Stimulated activated CD4-positive, alpha-beta T cell treated with anti-CD3 and anti-CD28 coated beads, Interleukin-2, amount 100 ng/mL, for 24 hours (primary cell): ENCODE measurements around the gene FAM131B.

ENCODE experiments used
- DNase-seq, 2 donors: peaks; one replicate each; pipeline ENCODE4 v3.0.0-alpha.2; 2020

The FAM131B gene

DNA sequence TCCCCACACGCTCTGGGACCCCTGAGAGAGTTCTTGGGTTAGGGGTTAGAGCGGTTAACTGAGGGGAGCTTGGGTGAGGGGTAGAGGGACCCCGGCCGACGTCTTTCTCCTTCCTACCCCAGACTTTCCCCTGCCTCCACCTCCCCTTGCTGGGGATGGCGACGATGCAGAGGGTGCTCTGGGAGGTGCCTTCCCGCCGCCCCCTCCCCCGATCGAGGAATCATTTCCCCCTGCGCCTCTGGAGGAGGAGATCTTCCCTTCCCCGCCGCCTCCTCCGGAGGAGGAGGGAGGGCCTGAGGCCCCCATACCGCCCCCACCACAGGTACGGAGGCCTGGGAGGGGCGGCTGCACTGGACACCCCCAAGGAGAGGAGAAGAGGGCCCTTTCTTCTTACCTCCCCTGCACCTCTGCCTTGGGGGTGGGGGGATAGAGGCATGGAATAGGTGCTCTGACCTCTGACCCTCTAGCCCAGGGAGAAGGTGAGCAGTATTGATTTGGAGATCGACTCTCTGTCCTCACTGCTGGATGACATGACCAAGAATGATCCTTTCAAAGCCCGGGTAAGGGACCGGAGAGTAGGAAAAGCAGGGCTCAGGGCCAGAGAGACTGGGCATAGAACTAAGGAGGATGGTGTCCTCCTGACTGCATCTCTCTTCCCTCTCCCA is 19.7 kb upstream of the FAM131B start:
- no peak for DNase-seq

DNA sequence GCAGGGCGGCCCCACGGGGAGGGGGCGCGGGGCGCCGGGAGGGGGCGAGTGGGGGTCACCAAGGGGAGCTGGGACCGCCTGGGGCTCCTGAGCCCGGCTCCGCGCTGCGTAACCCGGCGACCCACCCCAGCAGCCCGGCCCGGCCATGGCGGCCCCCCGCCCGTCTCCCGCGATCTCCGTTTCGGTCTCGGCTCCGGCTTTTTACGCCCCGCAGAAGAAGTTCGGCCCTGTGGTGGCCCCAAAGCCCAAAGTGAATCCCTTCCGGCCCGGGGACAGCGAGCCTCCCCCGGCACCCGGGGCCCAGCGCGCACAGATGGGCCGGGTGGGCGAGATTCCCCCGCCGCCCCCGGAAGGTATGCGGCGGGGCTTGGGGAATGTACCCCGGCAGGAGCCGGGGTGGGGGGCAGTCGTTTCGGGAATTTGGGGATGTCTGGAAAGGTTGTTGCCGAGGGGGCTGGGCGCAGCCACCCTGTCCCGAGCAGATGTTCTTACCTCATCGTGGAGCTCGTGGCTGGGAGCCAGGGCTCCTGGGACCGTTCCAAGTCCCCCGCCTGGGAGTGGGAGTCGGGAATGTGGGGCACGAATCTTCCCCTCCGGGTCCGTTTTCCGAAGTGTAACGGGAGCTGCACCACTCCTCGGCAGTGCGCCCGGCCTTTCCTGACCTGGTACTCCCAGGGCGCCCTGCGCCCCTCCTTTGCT is 19.1 kb upstream of the FAM131B start:
- DNase-seq = peak in 1 of 2 donors; percentile 35

DNA sequence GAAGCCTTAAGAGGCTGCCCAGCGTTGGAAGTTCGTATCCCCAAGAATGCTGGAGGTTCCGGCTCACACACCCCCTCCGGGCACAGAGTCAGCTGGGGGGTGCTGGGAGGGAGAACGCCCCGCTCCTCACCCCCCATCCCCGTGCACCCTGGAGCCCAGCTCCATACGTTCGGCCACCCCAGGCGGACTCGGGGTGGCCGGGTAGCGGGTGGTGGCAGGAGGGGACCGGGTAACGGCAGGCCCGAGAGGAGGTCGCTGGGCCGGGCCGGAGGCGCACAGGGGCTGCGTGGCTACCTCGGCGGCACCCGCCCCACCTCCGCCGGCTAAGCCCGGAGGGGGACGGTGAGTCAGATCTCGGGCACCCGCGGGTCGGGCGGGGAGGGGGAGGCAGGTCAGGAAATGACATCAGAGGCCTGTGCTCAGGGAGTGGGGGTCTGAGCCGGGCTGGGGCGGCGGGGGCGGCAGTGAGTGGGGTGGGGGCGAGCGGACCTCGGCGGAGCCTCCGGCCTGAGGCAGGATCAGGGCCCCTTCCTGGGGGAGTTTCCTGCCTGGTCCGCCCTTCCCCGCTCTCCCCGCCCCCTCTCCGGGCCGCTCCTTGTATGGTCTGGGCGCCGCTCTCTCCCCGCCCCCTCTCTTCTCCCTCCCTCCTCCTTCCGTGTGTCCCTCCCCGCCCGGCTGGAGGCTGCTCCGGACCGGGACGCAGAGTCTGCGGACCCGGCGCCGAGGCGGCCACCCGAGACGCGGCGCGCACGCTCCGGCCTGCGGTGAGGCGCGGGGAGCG is 18.3 kb upstream of the FAM131B start, which contains the start of gene ZYX:
Gene ZYX, plus strand, starts transcription at position 700 of the 781 bp plus-strand sequence. CDS start 227 bp downstream, outside the sequence.
- DNase-seq = peak; percentile 86 to 91

DNA sequence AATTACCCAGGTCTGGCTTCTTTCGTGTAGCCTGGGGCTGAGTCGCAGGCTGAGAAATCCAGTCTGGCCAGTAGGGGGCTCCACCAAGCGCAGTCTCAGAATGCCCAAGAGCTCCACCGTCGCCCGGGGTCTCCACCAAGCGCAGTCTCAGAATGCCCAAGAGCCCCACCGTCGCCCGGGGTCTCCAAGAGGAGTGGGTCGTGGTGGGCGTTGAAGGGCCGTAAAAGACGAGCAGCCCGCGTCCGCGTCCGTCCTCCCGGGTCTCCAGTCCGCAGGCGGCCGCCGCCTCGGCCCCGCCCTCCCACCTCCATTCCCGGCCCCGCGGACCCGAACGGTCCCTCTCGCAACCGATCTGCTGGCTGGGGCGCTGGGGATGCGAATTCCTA is 17.7 kb upstream of the FAM131B start:
- DNase-seq = peak; percentile 90 to 91

DNA sequence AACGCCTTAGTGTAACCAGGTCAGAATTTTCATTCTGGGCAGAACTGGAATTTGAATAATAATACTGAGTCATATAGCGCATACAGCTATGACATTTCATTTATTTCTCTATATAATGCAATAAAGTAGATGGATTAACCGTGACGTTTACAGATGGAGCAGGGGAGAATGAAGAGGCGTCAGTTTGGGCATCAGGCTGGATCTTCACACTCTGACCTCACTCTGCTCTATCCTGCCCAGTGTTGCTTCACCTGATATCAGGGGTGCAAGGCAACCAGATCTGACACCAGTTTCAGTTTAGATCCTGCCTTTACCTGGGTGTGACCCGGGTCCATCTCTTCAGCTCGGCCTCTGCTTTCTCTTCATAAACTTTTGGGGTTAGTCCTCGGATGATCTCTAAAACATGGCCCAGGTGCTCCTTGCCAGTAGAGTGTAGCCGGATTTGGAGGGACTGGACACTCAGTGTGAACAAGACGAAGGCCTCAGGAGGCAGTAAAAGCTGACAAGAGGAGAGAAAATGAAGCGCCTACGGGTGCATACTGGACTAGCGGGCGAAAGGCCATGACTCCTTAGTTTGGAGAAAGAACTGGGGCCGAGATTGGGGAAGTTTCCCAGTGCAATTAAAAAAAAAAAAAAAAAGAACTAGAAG is 17.2 kb upstream of the FAM131B start:
- no peak for DNase-seq

DNA sequence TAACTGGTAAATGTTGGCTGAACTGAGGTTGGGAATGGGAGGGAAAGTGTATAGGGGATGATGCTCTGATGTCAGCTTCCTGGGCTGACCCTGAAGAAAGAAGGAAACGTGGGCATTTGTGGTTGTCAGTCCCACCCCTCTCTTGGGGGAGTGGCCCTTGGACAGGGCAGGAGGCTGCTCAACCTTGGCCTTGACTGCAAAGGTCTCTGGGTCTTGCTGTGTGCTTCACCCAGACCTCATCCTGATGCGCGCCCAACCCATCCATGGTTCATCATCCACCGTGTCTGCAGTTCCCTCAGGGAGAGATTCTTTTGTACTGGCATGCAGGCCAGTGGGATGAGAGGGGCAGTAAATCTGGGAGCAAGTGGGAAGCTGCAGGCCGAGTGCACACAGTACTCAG is 13.9 kb upstream of the FAM131B start:
- DNase-seq = no peak

DNA sequence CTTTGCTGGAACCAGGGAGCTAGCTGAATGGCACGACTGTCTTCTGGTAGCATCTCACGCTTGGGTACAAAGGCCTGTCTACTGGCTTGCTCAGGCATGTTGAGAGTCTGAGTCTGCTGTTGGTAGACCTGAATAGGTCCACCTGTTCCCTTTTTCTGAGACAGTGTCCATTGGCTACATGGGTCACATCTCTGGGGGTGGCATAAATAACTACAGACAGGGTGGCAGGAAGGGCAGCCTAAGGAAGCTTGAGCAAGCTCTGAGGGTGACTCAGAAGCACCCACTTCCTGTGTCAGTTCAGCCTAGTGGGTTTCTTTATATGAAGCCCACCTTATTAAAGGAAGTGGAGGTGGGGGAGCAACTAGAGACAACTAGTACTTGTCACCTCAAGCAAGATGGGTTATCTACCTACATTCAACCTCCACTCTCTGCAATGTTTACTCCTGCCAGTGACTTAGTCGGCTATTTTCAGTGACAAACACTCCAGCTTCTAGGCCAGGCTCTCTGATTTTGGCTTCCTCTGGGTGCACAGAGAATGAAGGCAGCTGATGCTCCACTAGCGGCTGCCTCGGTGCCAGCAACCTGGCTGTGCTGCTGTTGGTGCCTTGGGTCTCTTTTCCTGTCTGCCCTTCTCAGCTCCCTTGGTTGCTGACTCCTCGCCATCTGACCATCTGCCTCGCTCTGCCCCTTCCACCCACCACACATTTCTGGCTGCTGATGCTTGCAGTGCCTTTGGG is 13.0 kb upstream of the FAM131B start:
- DNase-seq = no peak

DNA sequence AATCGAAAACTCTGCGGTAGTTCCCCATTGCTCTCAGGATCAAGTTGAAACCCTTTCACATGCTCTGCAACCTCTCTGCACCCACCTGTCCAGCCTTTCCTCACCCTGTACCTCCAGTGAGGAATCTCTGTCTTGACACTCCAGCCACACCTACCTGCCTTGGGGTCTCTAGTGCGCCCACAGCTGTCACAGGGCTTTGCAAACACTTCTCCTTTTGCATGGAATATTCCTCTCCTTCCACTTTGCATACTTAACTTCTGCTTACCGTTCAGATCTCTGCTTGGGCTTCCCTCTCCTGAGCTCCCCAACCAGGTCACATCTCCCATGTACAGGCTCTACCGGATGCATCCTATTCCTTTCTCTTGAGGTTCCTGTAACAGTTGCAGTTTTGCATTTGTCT is 12.0 kb upstream of the FAM131B start:
- DNase-seq = no peak

DNA sequence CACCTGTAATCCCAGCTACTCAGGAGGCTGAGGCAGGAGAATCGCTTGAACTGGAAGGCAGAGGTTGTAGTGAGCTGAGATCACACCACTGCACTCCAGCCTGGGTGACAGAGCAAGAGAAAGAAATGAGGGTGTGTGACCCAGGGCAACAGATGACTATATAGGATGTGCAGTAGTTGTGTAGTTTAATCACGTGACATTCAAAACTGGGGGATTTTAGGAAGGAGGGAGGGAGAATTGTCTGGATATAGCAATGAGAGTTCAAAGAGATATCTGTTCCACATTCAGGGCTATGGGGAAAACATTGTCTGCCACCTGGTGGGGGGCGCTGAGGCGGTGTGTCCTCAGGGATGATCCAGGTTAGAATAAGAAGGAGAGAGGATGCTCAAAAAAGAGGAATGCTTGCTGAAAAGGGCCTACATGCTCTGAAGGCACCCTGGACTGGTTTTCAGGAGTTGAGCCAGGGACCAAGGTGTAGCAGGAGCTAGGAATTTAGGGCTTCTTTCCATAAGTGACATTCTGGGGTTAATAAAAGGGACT is 10.8 kb upstream of the FAM131B start:
- no peak for DNase-seq

DNA sequence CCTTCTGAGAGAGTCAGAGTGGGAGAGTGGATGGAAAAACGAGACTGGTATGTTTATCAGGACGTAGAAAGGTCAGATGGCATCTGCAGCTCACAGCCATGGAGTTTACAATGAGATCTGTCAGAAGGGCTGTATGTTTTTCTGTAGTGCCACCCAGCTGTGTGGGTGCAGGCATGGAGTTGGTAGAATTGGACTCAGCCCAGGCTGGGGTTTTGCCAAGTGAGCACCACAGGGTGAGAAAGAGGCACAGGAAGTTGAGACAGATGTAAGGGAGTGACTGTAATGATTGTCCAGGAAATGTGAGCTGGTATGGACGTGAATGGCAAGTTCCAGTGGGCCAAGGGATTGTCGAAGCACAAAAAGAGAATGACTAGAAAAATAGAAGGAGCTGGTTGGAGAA is 9.6 kb upstream of the FAM131B start:
- DNase-seq = peak; percentile 48 to 50

DNA sequence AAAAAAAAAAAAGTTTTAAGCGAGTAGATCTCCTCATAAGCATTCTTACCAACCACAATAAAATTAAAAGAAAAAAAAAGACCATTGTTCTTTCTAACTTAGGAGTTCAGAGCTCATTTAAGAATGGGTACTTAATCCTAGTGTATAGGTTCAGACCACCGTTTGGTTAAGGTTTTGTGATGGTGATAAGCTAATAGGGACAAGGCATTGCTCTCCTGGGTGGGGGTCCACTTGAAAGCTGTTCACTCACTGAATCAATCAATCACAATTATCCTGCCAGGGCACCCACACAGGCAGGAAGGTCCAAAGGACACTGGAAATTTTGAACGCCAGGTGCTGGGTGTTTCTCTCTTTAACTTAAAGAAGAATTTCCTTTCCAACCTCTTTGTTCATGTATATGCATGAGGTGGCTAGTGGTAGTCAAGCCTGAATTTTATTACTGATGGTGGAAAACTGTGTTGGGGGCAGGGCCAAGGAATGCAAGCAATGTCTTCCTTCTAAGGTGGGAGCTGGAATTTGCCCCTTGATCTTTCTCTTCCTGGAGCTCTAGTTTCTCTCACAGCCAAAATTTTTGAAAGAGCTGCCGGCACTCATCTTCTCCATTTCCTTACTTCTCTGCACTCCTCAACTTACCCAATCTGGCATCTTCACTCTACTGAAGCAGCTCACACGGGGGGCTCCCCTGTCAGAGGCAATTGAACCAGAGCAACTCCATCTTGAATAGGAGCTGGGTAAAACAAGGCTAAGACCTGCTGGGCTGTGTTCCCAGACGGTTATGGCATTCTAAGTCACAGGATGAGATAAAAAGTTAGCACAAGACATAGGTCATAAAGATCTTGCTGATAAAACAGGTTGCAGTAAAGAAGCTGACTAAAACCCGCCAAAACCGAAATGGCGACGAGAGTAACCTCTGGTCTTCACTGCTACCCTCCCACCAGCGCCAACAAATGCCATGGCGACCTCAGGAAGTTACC is 7.5 kb upstream of the FAM131B start:
- no peak for DNase-seq

DNA sequence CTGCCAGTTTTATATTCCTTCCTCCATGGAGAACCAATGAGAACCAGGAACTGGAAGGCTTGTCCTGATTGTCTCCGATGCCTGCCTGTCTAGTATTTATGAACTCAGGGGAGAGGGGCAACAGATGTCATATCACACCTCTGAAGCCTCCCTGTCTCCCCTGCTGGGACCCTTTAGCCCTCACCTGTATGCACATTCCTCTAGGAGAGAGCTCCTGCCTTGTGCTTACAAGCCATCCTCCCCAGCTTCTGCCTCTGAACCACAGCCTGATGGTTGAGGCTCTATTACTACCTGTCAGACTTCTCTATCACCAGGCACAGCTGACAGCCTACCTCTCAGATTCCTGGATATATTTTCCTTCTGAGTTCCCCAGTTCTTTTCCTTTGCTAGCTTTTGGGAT is 5.9 kb upstream of the FAM131B start:
- DNase-seq = no peak

DNA sequence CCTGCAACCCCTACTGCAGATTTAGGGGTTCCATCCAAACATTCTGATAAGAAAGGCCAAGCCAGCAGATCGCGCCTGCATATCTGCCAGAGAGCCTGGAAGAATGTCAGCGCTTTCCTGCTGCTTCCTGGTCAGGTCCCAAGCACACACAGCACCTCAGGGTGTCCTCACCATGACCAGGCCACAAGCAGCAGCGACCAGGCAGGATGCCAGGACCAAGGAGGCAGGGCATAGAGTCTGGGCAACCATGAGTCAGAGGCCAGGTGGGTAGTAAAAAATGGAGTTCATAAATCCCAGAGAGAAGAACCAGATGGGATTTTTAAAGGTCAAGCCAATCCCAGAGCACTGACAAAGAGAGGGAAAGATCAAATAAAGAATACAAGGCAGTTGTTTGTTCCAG is 5.5 kb upstream of the FAM131B start:
- no peak for DNase-seq

DNA sequence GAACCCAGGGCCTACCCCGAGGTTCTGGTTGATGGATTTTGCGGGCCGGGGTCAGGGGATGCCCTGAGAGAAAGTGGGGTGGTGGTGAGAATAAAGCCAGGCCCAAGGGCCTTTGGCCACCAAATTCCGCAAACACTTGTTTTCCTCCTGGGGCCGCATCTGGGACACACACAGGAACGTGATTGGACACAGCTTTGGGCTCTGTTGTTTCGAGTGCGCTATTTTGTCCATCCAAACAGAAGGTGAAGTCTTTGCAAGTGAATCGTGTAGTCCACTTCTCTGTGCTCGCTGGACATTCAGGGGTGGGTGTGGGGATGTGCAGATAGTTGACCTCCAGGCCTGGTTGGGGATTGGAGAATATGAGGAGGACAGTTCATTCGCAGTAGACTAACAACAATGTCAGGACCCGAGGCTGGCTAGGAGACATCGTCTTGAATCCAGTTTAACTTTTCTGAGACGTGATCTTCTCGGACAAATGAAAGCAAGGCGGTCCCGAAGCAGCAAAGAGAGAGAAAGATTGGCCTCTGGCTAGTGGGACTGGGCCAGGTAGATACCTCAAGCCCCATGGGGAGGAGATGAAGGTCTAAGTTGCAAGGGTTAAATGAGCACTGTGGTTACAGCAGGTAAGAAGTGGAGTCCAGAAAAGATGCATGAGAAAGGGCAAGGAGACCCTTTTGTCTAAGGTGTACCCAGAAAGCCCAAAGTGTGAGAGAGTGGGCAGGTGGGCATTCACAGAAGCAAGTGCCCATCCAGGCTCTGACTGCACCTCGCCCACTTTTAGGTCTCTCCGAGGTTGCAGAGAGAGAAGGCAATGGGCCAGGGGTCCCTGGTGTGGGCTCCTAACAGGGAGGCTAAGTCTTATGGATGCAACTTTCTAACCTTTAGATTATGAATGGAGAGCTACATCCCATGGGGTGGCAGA is 764 bp upstream of the FAM131B start:
- no peak for DNase-seq

DNA sequence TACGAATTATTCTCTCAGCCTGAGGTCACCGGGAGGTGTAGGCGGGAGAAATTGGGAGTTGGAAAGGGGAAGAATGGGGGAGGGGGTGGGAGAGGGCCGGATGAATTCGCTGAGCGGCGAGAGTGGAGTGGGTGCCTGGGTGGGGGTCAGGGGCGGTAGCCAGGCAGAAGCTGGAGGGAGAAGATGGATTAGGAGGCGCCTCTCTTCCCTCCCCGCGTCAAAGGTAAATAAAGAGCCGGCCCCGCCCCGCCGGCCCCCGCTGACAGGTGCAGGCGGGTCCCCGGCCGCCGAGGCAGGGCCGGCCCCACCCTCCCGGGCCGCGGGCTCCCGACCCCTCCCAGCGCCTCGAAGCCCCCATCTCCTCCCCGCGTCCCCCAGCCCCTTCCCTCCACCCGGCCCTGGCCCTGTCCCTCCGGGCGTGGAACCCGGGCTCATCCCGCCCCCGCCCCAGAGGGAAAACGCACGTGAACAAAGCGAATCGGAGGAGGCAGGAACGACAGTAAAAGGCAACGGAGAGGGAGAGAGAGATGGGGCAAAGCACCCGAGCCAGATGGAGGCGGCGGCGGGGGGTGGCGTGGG is 872 bp downstream of the FAM131B start:
- no peak for DNase-seq

DNA sequence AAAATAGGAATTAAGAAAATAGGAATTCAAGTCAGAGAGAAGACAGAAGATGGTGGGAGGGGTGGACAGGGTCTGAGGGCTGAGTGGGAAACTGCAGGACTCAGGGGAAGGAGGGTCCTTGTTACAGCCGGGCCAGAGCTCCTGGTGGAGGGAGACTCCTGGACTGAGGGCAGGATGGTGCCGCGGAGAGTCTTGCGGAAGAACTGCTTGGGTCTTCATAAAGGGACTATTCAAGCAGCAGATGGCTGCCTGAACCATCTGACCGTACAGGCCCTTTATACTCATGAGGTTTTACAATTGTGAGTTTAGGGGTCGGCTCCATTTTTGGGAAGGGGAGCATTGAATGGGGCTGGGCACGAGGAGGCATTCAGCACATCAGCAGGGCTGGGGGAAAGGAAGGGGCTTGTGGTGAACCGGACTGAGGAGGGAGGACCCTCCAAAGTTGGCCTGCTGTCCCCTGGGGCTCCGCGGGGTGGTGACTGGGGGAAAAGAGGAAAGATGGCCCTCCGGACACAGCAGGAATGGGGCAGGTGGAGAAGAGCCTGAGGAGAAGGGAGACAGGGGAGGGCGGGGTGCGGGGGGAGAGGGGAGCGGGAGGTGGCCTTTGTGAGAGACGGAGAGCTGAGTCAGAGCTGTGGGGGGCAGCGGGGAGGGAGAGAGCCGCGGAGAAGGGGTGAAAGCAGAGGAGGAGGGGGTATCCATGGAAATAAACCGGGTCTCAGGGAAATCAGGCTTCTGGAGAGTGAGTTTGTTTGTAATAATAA is 1.5 kb downstream of the FAM131B start:
- no peak for DNase-seq

DNA sequence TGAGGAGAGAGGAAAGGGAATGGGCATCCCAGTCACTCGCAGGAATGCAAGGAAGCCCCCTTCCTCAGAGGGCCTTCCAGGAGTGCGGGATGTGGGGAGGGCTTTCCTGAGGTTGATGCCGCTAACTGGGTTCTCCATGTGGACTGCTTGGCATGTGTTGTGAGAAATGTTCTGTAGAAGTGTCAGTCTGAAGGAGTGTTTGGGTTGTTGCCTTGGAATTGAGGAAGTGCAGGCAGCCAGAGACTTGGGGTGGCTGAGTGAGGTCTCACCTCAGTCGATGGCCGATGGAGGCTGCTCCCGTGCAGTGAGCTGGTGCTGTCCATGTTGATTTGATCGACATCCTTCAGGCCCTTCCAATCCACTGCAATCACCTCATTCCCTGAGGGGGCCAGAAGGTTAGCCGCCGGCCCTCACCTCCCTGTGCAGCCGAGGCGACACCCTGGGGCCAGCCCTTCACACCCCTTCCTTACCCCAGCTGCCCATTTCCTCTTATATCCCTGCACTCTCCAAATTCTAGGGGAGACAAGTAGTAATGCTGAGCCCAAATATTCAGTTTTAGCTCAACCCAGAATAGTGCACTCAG is 2.7 kb downstream of the FAM131B start:
- DNase-seq = no peak

DNA sequence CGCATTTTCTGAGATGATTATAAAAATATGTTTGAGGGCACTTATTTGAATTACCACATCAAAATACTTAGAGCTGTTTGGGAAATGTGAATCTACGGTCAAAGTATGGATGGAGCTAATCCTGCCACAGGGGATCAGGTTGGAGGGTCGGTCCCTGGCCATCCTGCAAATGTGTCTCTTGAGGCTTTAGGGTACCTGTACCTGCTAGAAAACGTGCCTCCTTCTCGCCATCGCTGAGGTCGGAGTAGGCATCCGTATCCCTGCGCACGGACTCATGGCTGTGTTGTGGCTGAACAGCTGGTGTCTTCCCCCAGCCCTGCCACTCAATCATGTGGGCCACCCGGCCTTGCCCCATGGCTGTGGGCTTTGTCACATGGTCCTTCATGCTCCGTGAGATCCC is 3.9 kb downstream of the FAM131B start:
- no peak for DNase-seq
